NCI-H748 (cell line): ENCODE results near the gene STX11.
"Not testable (repeated sequence)": the region's sequence is repeated elsewhere in the genome, so short reads cannot be mapped to it uniquely, and the experiment has no call there.

ENCODE experiments used
- DNase-seq: peaks from one replicate; lab custom pipeline; 2025; ENCODE audit not compliant: unreplicated experiment; lab: John Stamatoyannopoulos, UW

STX11 gene

GRCh38 chr6:144171406-144171805 is 21.1 kb downstream of the STX11 start:
- DNase-seq, result no peak

- DNase-seq, result no peak
Measured at GRCh38 chr6:144174006-144174405, 23.7 kb downstream of the STX11 start.

- no peak for DNase-seq
Measured at GRCh38 chr6:144176043-144176442, 25.7 kb downstream of the STX11 start.

- no peak for DNase-seq
Measured at GRCh38 chr6:144177726-144178125, 27.4 kb downstream of the STX11 start.

GRCh38 chr6:144178323-144178722 is 28.0 kb downstream of the STX11 start:
- DNase-seq, result no peak

GRCh38 chr6:144179237-144179636 is 28.9 kb downstream of the STX11 start:
- DNase-seq, result no peak

- DNase-seq, result no peak
Measured at GRCh38 chr6:144179828-144180227, 29.5 kb downstream of the STX11 start.

GRCh38 chr6:144180354-144180753 is 30.0 kb downstream of the STX11 start:
- DNase-seq, result not testable (repeated sequence)

- no peak for DNase-seq
Measured at GRCh38 chr6:144181639-144182038, 31.3 kb downstream of the STX11 start.

- not testable (repeated sequence) for DNase-seq
Measured at GRCh38 chr6:144184186-144184585, 33.9 kb downstream of the STX11 start.

GRCh38 chr6:144185133-144185836 is 35.0 kb downstream of the STX11 start:
- DNase-seq, result no peak

- DNase-seq, result no peak
Measured at GRCh38 chr6:144186817-144187625, 36.7 kb downstream of the STX11 start.

- no peak for DNase-seq
Measured at GRCh38 chr6:144189351-144189750, 39.0 kb downstream of the STX11 start.

- DNase-seq, result no peak
Measured at GRCh38 chr6:144190080-144190479, 39.8 kb downstream of the STX11 start.

- DNase-seq, result no peak
Measured at GRCh38 chr6:144190593-144190992, 40.3 kb downstream of the STX11 start.

- no peak for DNase-seq
Measured at GRCh38 chr6:144193181-144193580, 42.9 kb downstream of the STX11 start.

GRCh38 chr6:144194293-144194810 is 44.0 kb downstream of the STX11 start:
- DNase-seq, result no peak

- no peak for DNase-seq
Measured at GRCh38 chr6:144195671-144196270, 45.5 kb downstream of the STX11 start.

GRCh38 chr6:144197919-144198318 is 47.6 kb downstream of the STX11 start:
- no peak for DNase-seq

GRCh38 chr6:144202879-144203468 is 52.7 kb downstream of the STX11 start:
- DNase-seq, result no peak

- no peak for DNase-seq
Measured at GRCh38 chr6:144211160-144211559, 60.8 kb downstream of the STX11 start.
